ENCODE data around the gene STX12. TPM values are rescaled to one million over a fixed set of nuclear protein-coding genes. Genes with fewer than 3 reads are reported as not detected.
"Not testable (repeated sequence)": the region's sequence is repeated elsewhere in the genome, so short reads cannot be mapped to it uniquely, and the experiment has no call there.

The STX12 gene
- total RNA-seq, 1 donor from 2014 or later = 25.9 TPM

- Mint-ChIP-seq H3K27ac (no peak overlapping the region), H3K4me1 (ENCODE audit: low read depth) (no peaks in the 10 kb centered on the region), H3K27me3 (ENCODE audit: low read depth) (no peaks in the 10 kb centered on the region), H3K9me3 (no peaks in the 10 kb centered on the region), H3K4me3 (ENCODE audit: low read depth) (no peak overlapping the region), H3K36me3 (ENCODE audit: low read depth) (peaks cover 27% of the 10 kb centered on the region)
- intact Hi-C loops (cut with micrococcal nuclease) = no loop called here
- DNase-seq (ENCODE audit: low spot score) = no peak
These were observed 13.8 kb upstream of the STX12 start for GRCh38 chr1:27759236-27759635.

GRCh38 chr1:27760426-27760825 lies 12.6 kb upstream of the STX12 start:
- Mint-ChIP-seq H3K27me3 (ENCODE audit: low read depth) (no peaks in the 10 kb centered on the region), H3K27ac (no peak overlapping the region), H3K4me3 (ENCODE audit: low read depth) (no peak overlapping the region), H3K9me3 (no peaks in the 10 kb centered on the region), H3K4me1 (ENCODE audit: low read depth) (no peaks in the 10 kb centered on the region), H3K36me3 (ENCODE audit: low read depth) (peaks cover 21% of the 10 kb centered on the region)
- no peak for DNase-seq (ENCODE audit: low spot score)
- intact Hi-C loops (cut with micrococcal nuclease) = no loop called here

DNA sequence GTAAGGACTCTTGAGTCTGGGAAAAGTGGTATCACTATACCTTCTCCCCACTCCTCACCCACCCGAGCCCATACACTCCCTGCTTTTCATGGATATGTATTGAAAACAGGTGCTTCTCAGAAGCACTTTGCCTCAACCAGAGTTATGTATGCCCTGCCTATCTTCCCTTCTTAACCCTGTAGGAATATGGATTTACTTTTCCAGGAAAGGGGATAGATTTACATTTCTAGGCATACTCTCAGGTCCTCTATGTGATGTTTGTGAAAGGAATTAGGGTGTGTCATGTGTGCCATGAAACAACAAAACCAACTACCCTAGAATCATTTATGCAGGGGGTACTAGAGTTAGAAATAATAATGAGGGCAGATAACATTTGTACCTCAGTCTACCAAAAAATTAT lies 11.0 kb upstream of the STX12 start:
- no peaks in the 10 kb centered on the region for H3K4me1 Mint-ChIP-seq (ENCODE audit: low read depth)
- H3K36me3 Mint-ChIP-seq (ENCODE audit: low read depth) = peaks cover 16% of the 10 kb centered on the region
- DNase-seq (ENCODE audit: low spot score) = no peak
- H3K27me3 Mint-ChIP-seq (ENCODE audit: low read depth) = no peaks in the 10 kb centered on the region
- no peak overlapping the region for H3K4me3 Mint-ChIP-seq (ENCODE audit: low read depth)
- H3K9me3 Mint-ChIP-seq = no peaks in the 10 kb centered on the region
- no peak overlapping the region for H3K27ac Mint-ChIP-seq
- intact Hi-C loops (cut with micrococcal nuclease) = no loop called here

DNA sequence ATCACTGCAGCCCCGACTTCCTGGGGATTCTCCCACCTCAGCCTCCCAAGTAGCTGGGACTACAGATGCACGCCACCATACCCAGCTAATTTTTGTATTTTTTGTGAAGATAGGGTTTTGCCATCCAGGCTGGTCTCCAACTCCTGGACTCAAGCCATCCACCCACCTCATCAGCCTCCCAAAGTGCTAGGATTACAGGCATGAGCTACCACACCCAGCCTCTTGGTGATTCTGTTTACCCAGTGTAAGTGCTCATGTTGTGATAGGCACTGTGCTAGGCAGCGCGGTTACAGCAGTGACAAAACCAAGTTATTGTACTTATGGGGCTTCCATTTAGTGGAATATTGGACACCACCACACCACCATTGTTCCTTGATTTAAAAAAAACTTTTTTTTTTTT lies 9.7 kb upstream of the STX12 start:
- intact Hi-C loops (cut with micrococcal nuclease) = no loop called here
- DNase-seq (ENCODE audit: low spot score) = no peak
- H3K27ac Mint-ChIP-seq = no peak overlapping the region
- H3K27me3 Mint-ChIP-seq (ENCODE audit: low read depth) = no peaks in the 10 kb centered on the region
- H3K4me3 Mint-ChIP-seq (ENCODE audit: low read depth) = no peak overlapping the region
- no peaks in the 10 kb centered on the region for H3K9me3 Mint-ChIP-seq
- H3K4me1 Mint-ChIP-seq (ENCODE audit: low read depth) = no peaks in the 10 kb centered on the region
- H3K36me3 Mint-ChIP-seq (ENCODE audit: low read depth) = peaks cover 11% of the 10 kb centered on the region

- Mint-ChIP-seq H3K9me3 (no peaks in the 10 kb centered on the region), H3K27ac (no peak overlapping the region), H3K36me3 (ENCODE audit: low read depth) (no peaks in the 10 kb centered on the region), H3K4me3 (ENCODE audit: low read depth) (no peak overlapping the region), H3K27me3 (ENCODE audit: low read depth) (no peaks in the 10 kb centered on the region), H3K4me1 (ENCODE audit: low read depth) (peaks cover 14% of the 10 kb centered on the region)
- intact Hi-C loops (cut with micrococcal nuclease) = loop anchor here (5.0 kb wide), 1 partner anchor 448 kb away; the partner anchor contains the start of gene TMEM222
- no peak for DNase-seq (ENCODE audit: low spot score)
These were observed 2.7 kb upstream of the STX12 start for GRCh38 chr1:27770293-27770830.

DNA sequence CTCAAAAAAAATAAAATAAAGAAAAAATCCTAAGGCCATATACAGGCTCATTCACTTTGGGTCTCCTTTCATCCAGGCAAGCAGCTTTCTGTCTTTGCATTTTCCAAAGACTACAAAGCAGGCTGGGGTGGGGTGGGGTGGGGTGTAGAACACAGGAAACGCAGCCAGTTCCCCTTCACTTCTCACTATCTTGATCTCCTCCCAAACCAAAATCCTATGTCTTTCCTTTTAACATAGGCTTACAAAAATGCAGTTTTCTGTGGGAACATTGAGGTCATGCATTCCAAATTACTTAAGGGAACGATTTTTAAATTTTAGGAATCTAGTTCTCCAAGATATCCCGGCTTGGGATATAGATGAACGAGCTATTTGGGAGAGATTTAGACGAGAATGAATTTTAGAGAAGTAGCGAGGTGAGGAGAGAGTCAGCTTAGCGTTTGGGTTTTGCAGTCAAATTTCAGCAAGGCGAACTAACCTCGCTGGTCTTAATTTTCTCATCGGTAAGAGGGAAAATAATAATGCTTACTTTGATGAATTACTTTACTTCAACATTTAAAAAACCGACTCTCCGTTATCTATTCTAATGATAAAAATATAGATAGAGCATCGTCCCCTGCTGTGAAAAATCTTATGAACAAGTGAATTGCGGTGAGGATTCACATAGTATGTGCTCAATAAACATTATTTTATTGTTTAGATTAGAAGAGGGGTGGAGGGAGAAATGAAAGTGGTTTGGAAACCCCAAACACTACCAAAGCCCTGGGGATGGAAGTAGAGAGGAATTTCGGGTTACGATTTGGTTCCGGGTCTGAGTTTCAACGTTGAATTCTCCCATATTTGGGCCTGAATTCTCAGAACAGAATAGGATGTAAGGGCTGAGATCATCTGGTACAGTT lies 735 bp upstream of the STX12 start:
- H3K36me3 Mint-ChIP-seq (ENCODE audit: low read depth) = peaks cover 8% of the 10 kb centered on the region
- no peaks in the 10 kb centered on the region for H3K27me3 Mint-ChIP-seq (ENCODE audit: low read depth)
- H3K27ac Mint-ChIP-seq = peak overlapping the region; percentile 96
- intact Hi-C loops (cut with micrococcal nuclease) = loop anchor here (1.0 to 5.0 kb wide), 4 partner anchors 59 to 537 kb away; partner anchors contain the start of genes TMEM222, WASF2 and WDTC1
- H3K4me3 Mint-ChIP-seq (ENCODE audit: low read depth) = peak overlapping the region; percentile 94
- H3K4me1 Mint-ChIP-seq (ENCODE audit: low read depth) = peaks cover 22% of the 10 kb centered on the region
- DNase-seq (ENCODE audit: low spot score) = no peak
- no peaks in the 10 kb centered on the region for H3K9me3 Mint-ChIP-seq

- intact Hi-C loops (cut with micrococcal nuclease) = loop anchor here (1.0 to 5.0 kb wide), 5 partner anchors 49 to 539 kb away; partner anchors contain the start of genes FAM76A, IFI6, TMEM222 and WASF2
- H3K27me3 Mint-ChIP-seq (ENCODE audit: low read depth) = no peaks in the 10 kb centered on the region
- H3K36me3 Mint-ChIP-seq (ENCODE audit: low read depth) = peaks cover 8% of the 10 kb centered on the region
- H3K27ac Mint-ChIP-seq = peak overlapping the region; percentile 97
- peaks cover 22% of the 10 kb centered on the region for H3K4me1 Mint-ChIP-seq (ENCODE audit: low read depth)
- no peak for DNase-seq (ENCODE audit: low spot score)
- H3K4me3 Mint-ChIP-seq (ENCODE audit: low read depth) = peak overlapping the region; percentile 94
- no peaks in the 10 kb centered on the region for H3K9me3 Mint-ChIP-seq
These were observed 917 bp downstream of the STX12 start for GRCh38 chr1:27773826-27774445.

DNA sequence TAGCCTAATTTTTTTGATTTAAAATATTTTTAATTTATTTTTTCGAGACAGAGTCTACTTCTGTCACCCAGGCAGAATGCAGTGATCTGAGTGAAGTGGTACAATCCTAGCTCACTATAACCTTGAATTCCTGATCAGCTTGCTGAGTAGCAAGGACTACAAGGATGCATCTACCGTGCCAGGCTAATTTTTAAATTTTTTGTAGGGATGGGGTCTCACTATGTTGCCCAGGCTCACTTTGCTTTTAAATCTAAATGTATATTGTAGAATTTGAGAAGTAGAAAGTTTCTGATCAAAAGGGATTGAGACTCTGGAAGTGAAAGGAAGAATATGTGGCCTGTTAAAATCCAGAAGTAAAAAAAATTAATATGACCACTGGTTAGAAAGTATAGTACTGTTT lies 1.6 kb downstream of the STX12 start:
- intact Hi-C loops (cut with micrococcal nuclease) = loop anchor here (5.0 kb wide), 1 partner anchor 452 kb away; the partner anchor contains the start of gene TMEM222
- H3K27me3 Mint-ChIP-seq (ENCODE audit: low read depth) = no peaks in the 10 kb centered on the region
- peaks cover 22% of the 10 kb centered on the region for H3K4me1 Mint-ChIP-seq (ENCODE audit: low read depth)
- no peak overlapping the region for H3K4me3 Mint-ChIP-seq (ENCODE audit: low read depth)
- H3K9me3 Mint-ChIP-seq = no peaks in the 10 kb centered on the region
- no peak for DNase-seq (ENCODE audit: low spot score)
- no peak overlapping the region for H3K27ac Mint-ChIP-seq
- peaks cover 8% of the 10 kb centered on the region for H3K36me3 Mint-ChIP-seq (ENCODE audit: low read depth)

GRCh38 chr1:27775336-27775735 lies 2.3 kb downstream of the STX12 start:
- H3K36me3 Mint-ChIP-seq (ENCODE audit: low read depth) = peaks cover 12% of the 10 kb centered on the region
- intact Hi-C loops (cut with micrococcal nuclease) = not testable (repeated sequence)
- H3K4me1 Mint-ChIP-seq (ENCODE audit: low read depth) = peaks cover 22% of the 10 kb centered on the region

GRCh38 chr1:27776276-27776675 lies 3.3 kb downstream of the STX12 start:
- H3K27ac Mint-ChIP-seq; intact Hi-C loops (cut with micrococcal nuclease); DNase-seq (ENCODE audit: low spot score); H3K4me3 Mint-ChIP-seq (ENCODE audit: low read depth); H3K27me3 Mint-ChIP-seq (ENCODE audit: low read depth); H3K9me3 Mint-ChIP-seq: not testable (repeated sequence)
- peaks cover 12% of the 10 kb centered on the region for H3K36me3 Mint-ChIP-seq (ENCODE audit: low read depth)
- peaks cover 22% of the 10 kb centered on the region for H3K4me1 Mint-ChIP-seq (ENCODE audit: low read depth)

More at GRCh38 chr1:27775336-27775735, 2.3 kb downstream of the STX12 start:
- not testable (repeated sequence) for H3K27me3 Mint-ChIP-seq (ENCODE audit: low read depth); H3K27ac Mint-ChIP-seq; H3K9me3 Mint-ChIP-seq; DNase-seq (ENCODE audit: low spot score); H3K4me3 Mint-ChIP-seq (ENCODE audit: low read depth)

- no peak for DNase-seq (ENCODE audit: low spot score)
- Mint-ChIP-seq H3K27ac (no peak overlapping the region), H3K36me3 (ENCODE audit: low read depth) (peaks cover 12% of the 10 kb centered on the region), H3K4me1 (ENCODE audit: low read depth) (peaks cover 14% of the 10 kb centered on the region), H3K4me3 (ENCODE audit: low read depth) (no peak overlapping the region), H3K27me3 (ENCODE audit: low read depth) (no peaks in the 10 kb centered on the region), H3K9me3 (no peaks in the 10 kb centered on the region)
- intact Hi-C loops (cut with micrococcal nuclease) = no loop called here
These were observed 5.0 kb downstream of the STX12 start for GRCh38 chr1:27778056-27778455.

- DNase-seq (ENCODE audit: low spot score) = no peak
- Mint-ChIP-seq H3K4me3 (ENCODE audit: low read depth) (no peak overlapping the region), H3K9me3 (no peaks in the 10 kb centered on the region), H3K36me3 (ENCODE audit: low read depth) (peaks cover 12% of the 10 kb centered on the region), H3K27ac (no peak overlapping the region), H3K27me3 (ENCODE audit: low read depth) (no peaks in the 10 kb centered on the region), H3K4me1 (ENCODE audit: low read depth) (peaks cover 11% of the 10 kb centered on the region)
- intact Hi-C loops (cut with micrococcal nuclease) = no loop called here
These were observed 6.1 kb downstream of the STX12 start for GRCh38 chr1:27779122-27779521.

DNA sequence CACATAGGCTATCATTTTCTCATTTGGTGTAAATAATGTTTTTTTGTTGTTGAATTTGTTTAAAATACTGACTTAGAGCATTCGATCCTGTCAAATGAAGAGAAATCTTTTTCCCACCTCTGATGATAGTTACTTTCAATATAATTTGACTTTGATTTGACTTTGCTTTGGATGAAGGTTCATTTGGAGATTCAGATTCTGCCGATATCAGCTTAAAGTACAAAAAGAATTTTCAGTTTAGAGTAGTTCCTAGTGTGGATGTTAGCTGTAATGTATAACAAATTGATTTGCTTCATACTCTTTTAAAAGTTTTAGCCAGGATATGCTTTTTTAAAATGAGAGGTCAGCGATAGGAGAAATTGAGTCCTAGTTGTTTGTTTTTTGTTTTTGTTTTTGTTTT lies 9.9 kb downstream of the STX12 start:
- H3K27ac Mint-ChIP-seq = no peak overlapping the region
- no peaks in the 10 kb centered on the region for H3K27me3 Mint-ChIP-seq (ENCODE audit: low read depth)
- intact Hi-C loops (cut with micrococcal nuclease) = no loop called here
- H3K4me3 Mint-ChIP-seq (ENCODE audit: low read depth) = no peak overlapping the region
- no peaks in the 10 kb centered on the region for H3K9me3 Mint-ChIP-seq
- peaks cover 7% of the 10 kb centered on the region for H3K4me1 Mint-ChIP-seq (ENCODE audit: low read depth)
- peaks cover 4% of the 10 kb centered on the region for H3K36me3 Mint-ChIP-seq (ENCODE audit: low read depth)
- no peak for DNase-seq (ENCODE audit: low spot score)

Measured in activated T-helper 2 cell treated with anti-CD3 and anti-CD28 coated beads, Interferon-gamma antibody, Interleukin-2, Interleukin-4, amounts not matched to agents 10 μg/mL and 5 μg/mL and 100 μg/mL, durations not matched to agents 14 hours and 24 hours and 36 hours (primary cell).